HepG2 (cell line): Measurements from ENCODE around the gene GSTK1. TPM values are rescaled to one million over a fixed set of nuclear protein-coding genes. Genes with fewer than 3 reads are reported as not detected.

Source experiments
- ATAC-seq: fragments of 200-7000 bp; cut with Tn5 transposase; 3 replicates; pipeline ENCODE4 v1.9.1; 2020; ENCODE audit warnings: mild to moderate bottlenecking, moderate library complexity
- BruUV-seq: library from RNA; stranded (reverse); fragments of 400-500 nt; replicated peaks from 2 replicates; lab custom pipeline; 2021; lab: Mats Ljungman, UMichigan
- CTCF ChIA-PET: fragments of 300-600 bp; formaldehyde crosslinking; extraction: SDS; loops from one replicate; lab custom pipeline; 2021; ENCODE audit warnings: low total read pairs, inconsistent platforms, low intra/inter-chr PET ratio; lab: Yijun Ruan, JAX
- POLR2A ChIA-PET: fragments of 350-600 bp; sonication (Branson Sonifier 250); formaldehyde crosslinking; loops from one replicate; lab custom pipeline; 2020; ENCODE audit warnings: antibody characterized with exemption, inconsistent platforms; lab: Yijun Ruan, JAX
- DNase-seq: peaks from one replicate; pipeline ENCODE4 v3.0.0-alpha.2; 2015; ENCODE audit warnings: low spot score
- FAIRE-seq: peaks from 3 replicates; lab custom pipeline; 2011; peaks lifted over from hg19 to GRCh38; lab: Jason Lieb, UNC
- H2AFZ ChIP-seq: one replicate; pipeline ENCODE4 v1.6.1; 2011; ENCODE audit warnings: low read length, inconsistent platforms
- H3K27ac ChIP-seq: fragments of 300-600 bp; 3 replicates; pipeline ENCODE4 v1.8.0; 2011; ENCODE audit warnings: mixed run types, mild to moderate bottlenecking, mixed read lengths, low read length, inconsistent platforms; ENCODE audit not compliant: insufficient read depth; ENCODE audit errors: extremely low read length
- H3K27me3 ChIP-seq, 2 experiments: fragments of 200-600 bp in 1 of 2; 2 replicates in 1 of 2; 3 replicates in 1 of 2; pipeline versions ENCODE4 v1.6.0 to v1.8.0; 2011; ENCODE audit warnings: low read length in 2 of 2, mild to moderate bottlenecking in 2 of 2, moderate library complexity in 2 of 2, inconsistent platforms in 1 of 2; ENCODE audit not compliant: insufficient read depth in 2 of 2, control insufficient read depth in 1 of 2
- H3K36me3 ChIP-seq, 2 experiments: fragments of 200-600 bp in 1 of 2; replicated peaks in 1 of 2; 2 replicates in 1 of 2; 3 replicates in 1 of 2; pipeline versions ENCODE4 v1.5.1 to v1.8.0; 2011; ENCODE audit warnings: low read length in 2 of 2, inconsistent platforms in 1 of 2; ENCODE audit not compliant: insufficient read depth in 2 of 2, control insufficient read depth in 1 of 2
- H3K4me1 ChIP-seq: 2 replicates; pipeline ENCODE4 v1.5.1; 2012; ENCODE audit warnings: low read length, inconsistent platforms; ENCODE audit not compliant: insufficient read depth
- H3K4me2 ChIP-seq: 2 replicates; pipeline ENCODE4 v1.6.0; 2011; ENCODE audit warnings: low read depth, low read length, inconsistent platforms
- H3K4me3 ChIP-seq, 3 experiments: fragments of 200-600 bp in 1 of 3; sonication (generic), shearing (Covaris generic) in 1 of 3; replicated peaks in 1 of 3; 2 replicates each; pipeline ENCODE4 v1.5.1; 2011 to 2016; ENCODE audit warnings: low read length in 3 of 3, inconsistent platforms in 2 of 3, low read depth in 2 of 3, mild to moderate bottlenecking in 2 of 3, control low read depth in 1 of 3, mixed read lengths in 1 of 3; ENCODE audit not compliant: insufficient read depth in 1 of 3
- H3K79me2 ChIP-seq: one replicate; pipeline ENCODE4 v1.6.1; 2011; ENCODE audit warnings: low read length, inconsistent platforms; ENCODE audit not compliant: insufficient read depth
- H3K9ac ChIP-seq: 2 replicates; pipeline ENCODE4 v1.6.0; 2011; ENCODE audit warnings: mild to moderate bottlenecking, low read depth, low read length, inconsistent platforms; ENCODE audit not compliant: insufficient read depth
- H3K9me3 ChIP-seq: 2 replicates; pipeline ENCODE4 v1.5.1; 2012; ENCODE audit warnings: mild to moderate bottlenecking, low read length
- H4K20me1 ChIP-seq: 2 replicates; pipeline ENCODE4 v1.6.0; 2011; ENCODE audit warnings: inconsistent platforms, mild to moderate bottlenecking, low read length, moderate library complexity; ENCODE audit not compliant: insufficient read depth
- ATF3 ChIP-seq: sonication (generic); formaldehyde crosslinking; IDR thresholded peaks from 2 replicates; pipeline ENCODE4 v1.4.0; 2020; ENCODE audit warnings: missing genetic modification reagents
- CAMTA2 ChIP-seq: sonication (generic); formaldehyde crosslinking; IDR thresholded peaks from 2 replicates; pipeline ENCODE4 v1.4.0; 2020; ENCODE audit warnings: mild to moderate bottlenecking, missing genetic modification reagents, borderline replicate concordance
- DMTF1 ChIP-seq: sonication (generic); formaldehyde crosslinking; IDR thresholded peaks from 2 replicates; pipeline ENCODE4 v1.4.0; 2020; ENCODE audit warnings: mild to moderate bottlenecking, missing genetic modification reagents
- IKZF5 ChIP-seq: IDR thresholded peaks from 2 replicates; pipeline ENCODE4 v1.6.1; 2018; ENCODE audit warnings: missing genetic modification reagents, mild to moderate bottlenecking, missing compliant biosample characterization
- MYC ChIP-seq: sonication (generic); formaldehyde crosslinking; IDR thresholded peaks from 2 replicates; pipeline ENCODE4 v1.9.0; 2021; ENCODE audit warnings: missing genetic modification reagents, borderline replicate concordance
- SATB2 ChIP-seq: sonication (generic); formaldehyde crosslinking; IDR thresholded peaks from 2 replicates; pipeline ENCODE4 v1.5.0; 2020; ENCODE audit warnings: missing genetic modification reagents
- SMC3 ChIP-seq: IDR thresholded peaks from 2 replicates; pipeline ENCODE4 v1.6.1; 2011; ENCODE audit warnings: low read length, improper control_type of control experiment
- TARDBP ChIP-seq: sonication (generic); formaldehyde crosslinking; IDR thresholded peaks from 2 replicates; pipeline ENCODE4 v1.8.0; 2022; ENCODE audit warnings: mild to moderate bottlenecking, missing genetic modification reagents
- TIGD3 ChIP-seq: sonication (generic); formaldehyde crosslinking; IDR thresholded peaks from 2 replicates; pipeline ENCODE4 v1.5.1; 2020; ENCODE audit warnings: mild to moderate bottlenecking, missing genetic modification reagents, borderline replicate concordance
- ZFYVE20 ChIP-seq: sonication (generic); formaldehyde crosslinking; IDR thresholded peaks from 2 replicates; pipeline ENCODE4 v1.8.0; 2023; ENCODE audit warnings: low read depth, mild to moderate bottlenecking, moderate library complexity, missing genetic modification reagents, borderline replicate concordance
- ZNF180 ChIP-seq: sonication (generic); formaldehyde crosslinking; IDR thresholded peaks from 2 replicates; pipeline ENCODE4 v1.4.0; 2020; ENCODE audit warnings: low read depth, missing genetic modification reagents, borderline replicate concordance
- ZNF383 ChIP-seq: sonication (generic); formaldehyde crosslinking; IDR thresholded peaks from 2 replicates; pipeline ENCODE4 v1.4.0; 2020; ENCODE audit warnings: missing genetic modification reagents, mild to moderate bottlenecking, borderline replicate concordance
- ZNF678 ChIP-seq: sonication (generic); formaldehyde crosslinking; IDR thresholded peaks from 2 replicates; pipeline ENCODE4 v1.4.0; 2020; ENCODE audit warnings: mild to moderate bottlenecking, missing genetic modification reagents
- ZNF740 ChIP-seq: sonication (generic); formaldehyde crosslinking; IDR thresholded peaks from 2 replicates; pipeline ENCODE4 v1.4.0; 2020; ENCODE audit warnings: missing genetic modification reagents
- ZNF841 ChIP-seq: sonication (generic); formaldehyde crosslinking; IDR thresholded peaks from 2 replicates; pipeline ENCODE4 v1.8.1; 2023; ENCODE audit warnings: missing genetic modification reagents, borderline replicate concordance
- WGBS: methylation state at CpG from one replicate; pipeline ENCODE4 v1.1.6; 2017; ENCODE audit warnings: low lambda C conversion rate; 5-methylcytosine and 5-hydroxymethylcytosine counted together
- in situ Hi-C: cut with HindIII; loops from 2 replicates; pipeline ENCODE4 v1.10.0; 2017; ENCODE audit warnings: low pct_unique_long_range_greater_than_20kb; ENCODE audit not compliant: extremely low pct_ligation_motif_present
- intact Hi-C: fragments of 100-400 bp; cut with micrococcal nuclease; formaldehyde crosslinking; loops from one replicate; pipeline ENCODE4 v1.10.0; 2022; ENCODE audit not compliant: unreplicated experiment
- polyA plus RNA-seq, 8 experiments: library from polyadenylated mRNA; depleted of rRNA in 3 of 8; stranded (reverse) in 7 of 8; unstranded in 1 of 8; fragments of >200 nt; fragmentation: Illumina TruSeq in 4 of 8; extraction: Trizol in 4 of 8; gene quantifications; 2 replicates each; pipeline versions ENCODE4 v1.2.1 to v1.2.3, GENCODE V29; 2011 to 2016; ENCODE audit warnings: low read depth in 4 of 8, missing spikeins in 1 of 8, mixed read lengths in 1 of 8; ENCODE audit not compliant: insufficient read depth in 1 of 8
- total RNA-seq, 5 experiments: library from RNA; depleted of rRNA; stranded (reverse); fragments of >200 nt; fragmentation: Illumina TruSeq; extraction: Trizol; gene quantifications; 2 replicates each; pipeline ENCODE4 v1.2.3, GENCODE V29; 2016; ENCODE audit warnings: low read depth in 1 of 5

Gene GSTK1
- total and polyA plus RNA-seq, 2 of the 13 experiments (the other 11 are each of a cell fraction or from before 2014, with no cell fraction given): 64.6 to 92.1 TPM

- no peak for TF ChIP-seq ZNF678 (CRISPR knock-in tag)
These were observed 5.7 kb upstream of the GSTK1 start (continued) for GRCh38 chr7:143257501-143257900.

GRCh38 chr7:143258831-143259230, 4.4 kb upstream of the GSTK1 start:
- Histone ChIP-seq H3K79me2 (peaks cover 4% of the 10 kb centered on the region), H4K20me1 (no peaks in the 10 kb centered on the region), H3K9ac (no peak overlapping the region), H3K27ac (no peak overlapping the region), H3K27me3 (no peaks in the 10 kb centered on the region; a peak in 1 of 5 replicates), H3K4me2 (0 out of 2 replicates have a peak overlapping the region, but pooled peaks have one; percentile 32), H3K36me3 (no peaks in the 10 kb centered on the region), H3K4me1 (peaks cover 23% of the 10 kb centered on the region), H3K4me3 (no peak overlapping the region), H2AFZ (peak overlapping the region; percentile 11), H3K9me3 (no peaks in the 10 kb centered on the region)
- ATAC-seq (no peak), DNase-seq (no peak), FAIRE-seq (no peak)
- BruUV-seq: no TSS peak
- CTCF ChIA-PET: no interaction called here
- POLR2A ChIA-PET: no interaction called here
- in situ Hi-C loops (no loop called here), intact Hi-C loops (no loop called here)
- TF ChIP-seq TARDBP (CRISPR knock-in tag) (no peak), MYC (CRISPR knock-in tag) (no peak), ZNF740 (CRISPR knock-in tag) (no peak), CAMTA2 (CRISPR knock-in tag) (no peak), ZNF383 (no peak), ZFYVE20 (CRISPR knock-in tag) (no peak), ATF3 (CRISPR knock-in tag) (no peak), SMC3 (no peak), ZNF180 (CRISPR knock-in tag) (no peak), IKZF5 (no peak), DMTF1 (CRISPR knock-in tag) (no peak), TIGD3 (CRISPR knock-in tag) (no peak), ZNF841 (CRISPR knock-in tag) (no peak), SATB2 (no peak)
- WGBS: 2% methylated on average over 2 of the region's 2 CpGs
